PC-3 (cell line): ENCODE results near the gene METTL1. TPM values are rescaled to one million over a fixed set of nuclear protein-coding genes. Genes with fewer than 3 reads are reported as not detected.
A peak's percentile ranks its signal among the peaks of the same experiment; 100 is the strongest.

ENCODE experiments used
- ATAC-seq: fragments of 200-7000 bp; cut with Tn5 transposase; 2 replicates; pipeline ENCODE4 v1.9.1; 2020; ENCODE audit warnings: mild to moderate bottlenecking, moderate library complexity
- BruUV-seq: library from RNA; stranded (reverse); fragments of 400-500 nt; replicated peaks from 2 replicates; lab custom pipeline; 2021; lab: Mats Ljungman, UMichigan
- CTCF ChIA-PET: fragments of 300-600 bp; sonication (Branson Sonifier 250); formaldehyde crosslinking; loops from one replicate; lab custom pipeline; 2022; ENCODE audit warnings: antibody characterized with exemption; lab: Charles Lee
- POLR2A ChIA-PET: fragments of 300-600 bp; sonication (Branson Sonifier 250); formaldehyde crosslinking; loops from one replicate; lab custom pipeline; 2022; ENCODE audit warnings: antibody characterized with exemption; ENCODE audit not compliant: unreplicated experiment; lab: Charles Lee
- DNase-seq: peaks from one replicate; pipeline ENCODE4 v3.0.0-alpha.2; 2015
- H2AFZ ChIP-seq: fragments of 300-600 bp; sonication (generic); 2 replicates; pipeline ENCODE4 v1.6.0; 2016; ENCODE audit warnings: antibody characterized with exemption, low read length
- H3F3A ChIP-seq: fragments of 300-600 bp; sonication (generic); one replicate; pipeline ENCODE4 v1.6.0; 2017; ENCODE audit warnings: antibody characterized with exemption, low read length, control low read depth, mild to moderate bottlenecking; ENCODE audit not compliant: unreplicated experiment
- H3K27ac ChIP-seq: fragments of 300-600 bp; sonication (generic); 2 replicates; pipeline ENCODE4 v1.5.1; 2016; ENCODE audit warnings: mild to moderate bottlenecking, low read length
- H3K27me3 ChIP-seq: fragments of 300-600 bp; sonication (generic); 2 replicates; pipeline ENCODE4 v1.6.1; 2016; ENCODE audit warnings: low read length, mixed read lengths
- H3K36me3 ChIP-seq: fragments of 300-600 bp; sonication (generic); 2 replicates; pipeline ENCODE4 v1.6.1; 2016; ENCODE audit warnings: low read depth, mixed run types, low read length, mixed read lengths
- H3K4me1 ChIP-seq: fragments of 300-600 bp; sonication (generic); 2 replicates; pipeline ENCODE4 v1.5.1; 2016; ENCODE audit warnings: low read length; ENCODE audit not compliant: insufficient read depth
- H3K4me2 ChIP-seq: fragments of 300-600 bp; sonication (generic); 2 replicates; pipeline ENCODE4 v1.6.0; 2016; ENCODE audit warnings: low read length
- H3K4me3 ChIP-seq: fragments of 300-600 bp; sonication (generic); 2 replicates; pipeline ENCODE4 v1.5.1; 2016; ENCODE audit warnings: mild to moderate bottlenecking, low read length, mixed read lengths
- H3K79me2 ChIP-seq: fragments of 300-600 bp; sonication (generic); 2 replicates; pipeline ENCODE4 v1.6.1; 2017; ENCODE audit warnings: low read length, mixed read lengths
- H3K9ac ChIP-seq: fragments of 300-600 bp; sonication (generic); 2 replicates; pipeline ENCODE4 v1.6.0; 2016; ENCODE audit warnings: mild to moderate bottlenecking, low read length
- H3K9me2 ChIP-seq: fragments of 300-600 bp; sonication (generic); replicated peaks from 2 replicates; pipeline ENCODE4 v1.6.1; 2016; ENCODE audit warnings: mixed run types, low read length, mixed read lengths
- H3K9me3 ChIP-seq: fragments of 300-600 bp; sonication (generic); 2 replicates; pipeline ENCODE4 v1.6.1; 2016; ENCODE audit warnings: low read length, mixed read lengths
- H4K20me1 ChIP-seq: fragments of 300-600 bp; sonication (generic); 2 replicates; pipeline ENCODE4 v1.6.1; 2016; ENCODE audit warnings: low read length, mixed read lengths
- CTCF ChIP-seq: fragments of 300-600 bp; sonication (generic); conservative IDR thresholded peaks from 2 replicates; pipeline ENCODE4 v1.5.1; 2017; ENCODE audit warnings: antibody characterized with exemption, low read depth, mild to moderate bottlenecking, low read length
- EZH2 ChIP-seq: fragments of 300-600 bp; sonication (generic); IDR thresholded peaks from one replicate; pipeline ENCODE4 v1.6.1; 2017; ENCODE audit warnings: antibody characterized with exemption, mild to moderate bottlenecking, low read length; ENCODE audit not compliant: unreplicated experiment
- EZH2phosphoT487 ChIP-seq: fragments of 300-600 bp; sonication (generic); IDR thresholded peaks from 2 replicates; pipeline ENCODE4 v1.6.1; 2018; ENCODE audit warnings: mild to moderate bottlenecking, antibody characterized with exemption, low read length, borderline replicate concordance
- intact Hi-C: fragments of 100-400 bp; cut with micrococcal nuclease; formaldehyde crosslinking; loops from 2 replicates; pipeline ENCODE4 v1.9.0; 2023
- total RNA-seq: library from RNA; depleted of rRNA; stranded (reverse); fragments of >200 nt; gene quantifications from 2 replicates; pipeline ENCODE4 v1.2.3, GENCODE V29; 2014

METTL1 gene
- total RNA-seq, 1 experiment from 2014 or later, result 29.8 TPM

- H3F3A ChIP-seq, result no peaks in the 10 kb centered on the region
- H3K79me2 ChIP-seq, result peaks cover 28% of the 10 kb centered on the region
- BruUV-seq, result no TSS peak
- no peaks in the 10 kb centered on the region for H3K9me3 ChIP-seq
- CTCF ChIA-PET, result no interaction called here
- H3K4me1 ChIP-seq, result peaks cover 43% of the 10 kb centered on the region
- H4K20me1 ChIP-seq, result no peaks in the 10 kb centered on the region
- no peak overlapping the region for H3K4me3 ChIP-seq
- intact Hi-C loops, result no loop called here
- H3K9ac ChIP-seq, result no peak overlapping the region
- ATAC-seq (no peak), DNase-seq (no peak)
- no peaks in the 10 kb centered on the region for H3K27me3 ChIP-seq
- no peak overlapping the region for H3K4me2 ChIP-seq
- no peaks in the 10 kb centered on the region for H3K9me2 ChIP-seq
- POLR2A ChIA-PET, result no interaction called here
- no peak overlapping the region for H3K27ac ChIP-seq
- H3K36me3 ChIP-seq, result peaks cover 18% of the 10 kb centered on the region
- TF ChIP-seq EZH2 (no peak), EZH2phosphoT487 (no peak), CTCF (no peak)
- no peak overlapping the region for H2AFZ ChIP-seq
These were observed 2.3 kb downstream of the METTL1 start for GRCh38 chr12:57769594-57769993.

GRCh38 chr12:57767876-57768275, 4.0 kb downstream of the METTL1 start:
- Histone ChIP-seq H3K4me1 (peaks cover 42% of the 10 kb centered on the region), H2AFZ (no peak overlapping the region), H3K27me3 (no peaks in the 10 kb centered on the region), H3K9me3 (no peaks in the 10 kb centered on the region), H3K9ac (no peak overlapping the region), H4K20me1 (no peaks in the 10 kb centered on the region), H3K4me3 (no peak overlapping the region), H3K36me3 (peaks cover 18% of the 10 kb centered on the region), H3K9me2 (no peaks in the 10 kb centered on the region), H3F3A (no peaks in the 10 kb centered on the region), H3K27ac (no peak overlapping the region), H3K4me2 (no peak overlapping the region), H3K79me2 (peaks cover 18% of the 10 kb centered on the region)
- no peak for TF ChIP-seq CTCF
- TF ChIP-seq EZH2, result no peak
- TF ChIP-seq EZH2phosphoT487, result no peak
- intact Hi-C loops, result no loop called here
- ATAC-seq (no peak), DNase-seq (no peak)
- no TSS peak for BruUV-seq
- ChIA-PET POLR2A (interaction anchor here (0.6 kb wide), 1 partner anchor 41 kb away, joined by 5 read pairs; no protein-coding TSS in a partner anchor), CTCF (no interaction called here)

- Histone ChIP-seq H3K9ac (no peak overlapping the region), H3K9me3 (no peaks in the 10 kb centered on the region), H4K20me1 (no peaks in the 10 kb centered on the region), H2AFZ (no peak overlapping the region), H3K79me2 (peaks cover 14% of the 10 kb centered on the region), H3K4me1 (peaks cover 42% of the 10 kb centered on the region), H3K27me3 (no peaks in the 10 kb centered on the region), H3K4me3 (peak overlapping the region; percentile 79; the same call in 1 of the 2 replicates), H3K9me2 (no peaks in the 10 kb centered on the region), H3K36me3 (peaks cover 18% of the 10 kb centered on the region), H3F3A (no peaks in the 10 kb centered on the region), H3K27ac (no peak overlapping the region), H3K4me2 (peak overlapping the region; percentile 96)
- BruUV-seq, result no TSS peak
- POLR2A ChIA-PET, result interaction anchor here (0.6 kb wide), 1 partner anchor 40 kb away, joined by 5 read pairs; no protein-coding TSS in a partner anchor
- intact Hi-C loops, result no loop called here
- ATAC-seq, result no peak
- TF ChIP-seq EZH2 (no peak), CTCF (no peak), EZH2phosphoT487 (no peak)
- no peak for DNase-seq
- CTCF ChIA-PET, result no interaction called here
These were observed 4.6 kb downstream of the METTL1 start for GRCh38 chr12:57767305-57767698.
